ENCODE measurements around the gene TMEM266.
"Not testable (repeated sequence)": the region's sequence is repeated elsewhere in the genome, so short reads cannot be mapped to it uniquely, and the experiment has no call there.

TMEM266 gene, protein sequence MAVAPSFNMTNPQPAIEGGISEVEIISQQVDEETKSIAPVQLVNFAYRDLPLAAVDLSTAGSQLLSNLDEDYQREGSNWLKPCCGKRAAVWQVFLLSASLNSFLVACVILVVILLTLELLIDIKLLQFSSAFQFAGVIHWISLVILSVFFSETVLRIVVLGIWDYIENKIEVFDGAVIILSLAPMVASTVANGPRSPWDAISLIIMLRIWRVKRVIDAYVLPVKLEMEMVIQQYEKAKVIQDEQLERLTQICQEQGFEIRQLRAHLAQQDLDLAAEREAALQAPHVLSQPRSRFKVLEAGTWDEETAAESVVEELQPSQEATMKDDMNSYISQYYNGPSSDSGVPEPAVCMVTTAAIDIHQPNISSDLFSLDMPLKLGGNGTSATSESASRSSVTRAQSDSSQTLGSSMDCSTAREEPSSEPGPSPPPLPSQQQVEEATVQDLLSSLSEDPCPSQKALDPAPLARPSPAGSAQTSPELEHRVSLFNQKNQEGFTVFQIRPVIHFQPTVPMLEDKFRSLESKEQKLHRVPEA

DNA sequence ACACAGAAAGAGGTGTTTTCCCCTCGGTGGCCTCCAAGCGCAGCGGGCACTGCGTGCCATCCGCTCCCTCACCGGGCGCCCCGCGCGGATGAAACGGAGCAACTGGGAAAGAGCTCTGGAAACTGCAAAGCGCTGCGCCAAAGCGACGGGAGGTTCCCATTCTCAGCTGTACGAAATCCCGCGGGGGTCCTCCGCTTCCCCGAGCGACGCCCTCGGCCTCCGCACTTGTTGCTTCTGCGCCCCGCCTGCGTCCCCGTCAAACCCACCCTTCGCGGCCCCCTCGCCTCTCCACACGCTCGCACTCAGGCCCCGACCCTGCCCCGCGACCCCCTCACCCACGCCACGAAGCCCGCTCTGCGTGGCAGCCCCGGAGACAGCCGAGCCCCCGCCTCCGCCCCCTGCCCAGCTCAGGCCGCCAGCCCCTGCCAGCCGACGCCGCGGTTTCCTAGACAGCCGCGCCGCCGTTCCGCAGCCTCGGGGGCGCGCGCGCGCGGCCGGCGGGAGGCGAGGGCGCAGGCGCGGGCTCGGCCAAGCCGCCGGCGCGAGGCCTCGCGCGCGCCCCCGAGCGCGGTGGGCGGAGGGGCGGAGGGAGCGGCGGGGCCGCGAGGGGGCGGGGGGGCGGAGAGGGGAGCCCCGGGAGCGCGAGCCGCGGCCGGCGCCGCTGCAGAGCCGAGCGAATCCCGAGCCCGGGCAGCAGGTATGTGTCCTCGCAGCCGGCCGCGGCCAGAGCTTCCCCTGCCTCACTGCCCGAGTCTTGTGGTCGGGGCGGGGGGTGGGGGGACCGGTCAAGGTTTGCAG, at the start of gene TMEM266:
Gene TMEM266 (plus strand): TSS at position 666 of the 798 bp plus-strand sequence. CDS start 74,279 bp downstream, outside the sequence.
- DNase-seq, result peak; percentile 81

DNA sequence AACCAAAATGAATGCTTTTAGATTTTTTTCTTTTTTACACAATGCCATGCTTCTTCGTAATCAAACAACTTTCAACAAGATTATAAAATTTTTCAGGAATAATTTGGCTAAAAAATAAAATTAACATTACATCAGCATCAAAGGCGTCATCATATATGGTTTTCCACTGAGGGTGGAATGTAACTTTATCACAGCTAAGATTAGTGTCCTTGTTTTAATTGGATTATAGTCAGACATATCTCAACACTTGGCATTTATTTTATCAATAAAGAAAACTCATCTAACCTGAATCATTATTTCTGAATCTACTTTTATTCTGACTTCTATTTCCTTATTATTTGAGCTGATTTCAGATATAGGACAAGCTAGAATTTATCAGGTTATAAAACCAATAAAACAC, 49.2 kb upstream of the TMEM266 start:
- no peak for DNase-seq

DNA sequence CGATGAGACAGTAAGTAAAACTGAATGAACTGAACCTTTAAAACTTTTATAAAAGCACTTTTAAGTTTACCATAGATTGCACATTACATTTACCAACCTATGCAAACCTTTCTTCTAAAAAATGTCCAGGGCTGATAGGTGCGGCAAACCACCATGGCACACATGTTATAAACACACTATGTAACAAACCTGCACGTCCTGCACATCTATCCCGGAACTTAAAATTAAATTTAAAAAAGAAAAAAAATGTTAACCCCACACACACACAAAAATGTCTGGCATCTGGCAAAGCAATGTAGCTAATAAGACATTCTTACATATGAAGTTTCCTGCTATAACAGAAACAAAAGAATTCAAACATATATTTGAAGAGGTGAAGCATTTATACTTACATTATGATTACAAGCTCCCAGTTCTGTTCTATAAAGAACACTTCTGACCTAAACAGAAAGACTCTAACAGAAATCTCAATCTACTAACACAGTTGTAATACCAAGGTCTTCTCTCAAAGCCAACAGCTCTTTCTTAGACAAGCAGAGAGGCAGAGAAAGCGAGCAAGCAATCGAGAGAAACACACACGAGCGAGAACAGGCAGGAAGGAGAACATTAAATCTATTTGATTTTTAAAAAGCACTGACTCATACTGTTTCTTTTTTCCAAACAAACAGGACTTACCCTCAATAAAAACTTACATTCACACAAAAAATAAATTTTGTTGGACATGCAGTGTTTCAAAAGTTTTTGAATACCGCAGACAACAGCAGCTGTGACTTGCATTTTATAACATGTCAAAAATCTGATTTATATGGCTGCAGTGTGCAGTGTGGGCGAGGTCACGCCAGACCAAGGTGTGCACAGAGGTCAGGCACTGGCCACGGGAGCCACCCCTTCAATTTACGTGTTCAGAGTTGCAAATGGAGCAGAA, 47.9 kb upstream of the TMEM266 start, which contains the start of gene NRG4:
Gene NRG4 (minus strand): TSS at position 798 of the 925 bp plus-strand sequence. CDS start 1,194 bp downstream, outside the sequence.
- peak; percentile 34 for DNase-seq

DNA sequence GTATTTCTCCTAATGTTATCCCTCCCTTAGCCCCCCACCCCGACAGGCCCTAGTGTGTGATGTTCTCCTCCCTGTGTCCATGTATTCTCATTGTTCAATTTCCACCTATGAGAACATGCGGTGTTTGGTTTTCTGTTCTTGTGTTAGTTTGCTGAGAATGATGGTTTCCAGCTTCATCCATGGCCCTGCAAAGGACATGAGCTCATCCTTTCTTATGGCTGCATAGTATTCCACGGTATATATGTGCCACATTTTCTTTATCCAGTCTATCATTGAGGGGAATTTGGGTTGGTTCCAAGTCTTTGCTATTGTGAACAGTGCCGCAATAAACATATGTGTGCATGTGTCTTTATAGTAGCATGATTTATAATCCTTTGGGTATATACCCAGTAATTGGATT, 46.3 kb upstream of the TMEM266 start:
- DNase-seq, result not testable (repeated sequence)

DNA sequence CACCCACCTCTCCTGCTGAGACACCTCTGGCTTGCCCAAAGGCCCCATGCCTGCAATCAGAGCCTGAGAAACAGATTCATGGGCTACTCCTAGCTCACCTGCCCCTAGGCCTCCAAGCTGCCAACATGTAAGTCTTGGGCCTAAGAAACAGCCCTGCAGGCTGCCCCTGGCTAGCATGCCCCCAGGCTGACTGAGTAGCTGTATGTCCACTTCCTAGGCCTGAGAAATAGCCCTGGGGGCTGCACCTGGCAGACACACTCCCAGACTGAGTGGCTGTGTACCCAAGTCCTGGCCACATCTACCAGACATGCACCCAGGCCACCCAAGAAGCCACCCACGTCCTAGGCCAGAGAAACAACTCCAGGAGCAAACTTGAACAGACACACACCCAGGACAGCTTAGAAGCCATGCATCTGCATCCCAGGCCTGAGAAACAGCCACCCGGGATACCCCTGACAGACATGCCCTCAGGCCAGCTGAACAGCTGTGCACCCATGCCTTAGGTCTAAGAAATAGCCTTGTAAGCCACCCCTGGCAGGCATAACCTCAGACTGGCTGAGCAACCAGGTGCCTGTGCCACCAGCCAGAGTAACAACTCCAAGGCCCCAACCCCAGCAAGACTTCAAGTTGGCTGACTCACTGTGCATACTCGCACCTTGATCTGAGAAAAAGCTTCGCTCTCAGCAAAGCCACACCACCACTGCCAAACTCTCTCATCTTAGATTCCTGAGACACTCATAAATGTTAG, 35.6 kb upstream of the TMEM266 start:
- peak; percentile 48 for DNase-seq

DNA sequence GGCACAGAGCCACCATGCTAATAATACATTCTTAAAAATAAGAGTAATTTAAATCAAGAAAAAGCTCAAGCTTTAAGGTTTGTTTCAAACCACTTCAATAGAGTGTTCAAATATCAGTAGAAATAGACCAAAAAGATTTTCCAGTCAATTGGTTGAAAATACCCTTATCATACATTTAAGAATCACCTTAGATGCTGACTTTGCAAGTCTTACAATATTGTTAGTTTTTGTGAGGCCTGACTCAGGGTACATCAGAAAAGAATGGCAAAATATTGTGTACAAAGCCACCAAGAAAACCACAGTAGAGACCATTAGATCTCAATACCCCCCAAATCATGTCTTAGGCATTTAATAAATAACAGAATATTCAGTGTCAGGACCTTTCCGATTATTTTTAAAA, 27.7 kb upstream of the TMEM266 start:
- no peak for DNase-seq

DNA sequence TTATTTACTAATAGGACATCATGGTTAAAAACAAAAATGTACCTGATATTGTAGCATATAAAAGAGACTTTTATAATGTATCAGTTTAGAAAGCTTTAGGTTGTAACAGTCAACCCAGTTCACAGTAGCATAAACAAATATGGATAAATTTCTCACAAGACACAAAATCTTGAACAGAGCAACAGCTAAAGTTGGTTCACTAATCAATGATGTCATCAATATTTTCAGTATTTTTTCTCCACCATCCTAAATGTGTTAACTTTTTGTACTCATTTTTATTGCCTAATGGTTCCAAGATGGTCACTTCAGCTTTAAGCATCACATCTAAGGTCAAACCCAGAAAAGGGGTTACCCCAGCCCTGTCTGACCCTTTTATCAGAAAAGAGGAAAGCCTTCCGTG, 26.3 kb upstream of the TMEM266 start:
- DNase-seq, result no peak

DNA sequence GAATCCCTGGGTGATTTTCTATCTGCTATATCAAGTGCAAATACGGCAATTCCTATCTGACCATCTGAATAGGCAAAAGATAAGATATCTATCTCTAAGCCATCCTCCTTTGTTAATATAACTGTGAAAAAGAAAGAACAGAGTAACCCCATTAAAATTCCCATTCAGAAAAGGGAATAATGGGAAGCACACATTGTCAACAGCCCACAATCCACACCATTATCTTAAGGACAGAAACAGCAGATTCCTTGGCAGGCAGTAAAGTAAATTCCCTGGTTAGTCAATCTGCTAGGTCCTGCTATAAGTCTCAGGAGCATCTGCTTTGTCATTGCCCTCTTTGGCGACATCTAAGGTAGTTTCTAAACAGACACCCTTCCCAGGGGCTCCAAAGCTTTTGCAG, 25.7 kb upstream of the TMEM266 start:
- no peak for DNase-seq

DNA sequence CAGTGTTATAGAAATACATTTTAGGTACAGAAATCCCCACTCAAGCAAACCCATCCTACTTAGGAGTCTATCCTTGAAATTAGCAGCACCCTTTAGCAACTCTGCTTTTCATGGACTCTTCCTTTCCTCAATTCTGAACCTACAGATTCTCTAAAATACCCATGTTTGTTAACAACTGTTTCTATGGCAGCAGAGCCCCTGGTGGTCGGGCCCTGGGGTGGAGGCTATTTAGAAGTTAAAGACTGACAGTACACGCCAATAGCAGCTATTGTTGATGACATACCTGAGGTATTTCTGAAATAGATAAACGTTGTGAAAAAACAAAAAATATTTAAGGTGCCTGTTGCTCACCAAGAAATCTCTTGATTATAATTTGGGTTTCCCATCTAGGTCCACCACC, 24.2 kb upstream of the TMEM266 start:
- DNase-seq, result no peak

DNA sequence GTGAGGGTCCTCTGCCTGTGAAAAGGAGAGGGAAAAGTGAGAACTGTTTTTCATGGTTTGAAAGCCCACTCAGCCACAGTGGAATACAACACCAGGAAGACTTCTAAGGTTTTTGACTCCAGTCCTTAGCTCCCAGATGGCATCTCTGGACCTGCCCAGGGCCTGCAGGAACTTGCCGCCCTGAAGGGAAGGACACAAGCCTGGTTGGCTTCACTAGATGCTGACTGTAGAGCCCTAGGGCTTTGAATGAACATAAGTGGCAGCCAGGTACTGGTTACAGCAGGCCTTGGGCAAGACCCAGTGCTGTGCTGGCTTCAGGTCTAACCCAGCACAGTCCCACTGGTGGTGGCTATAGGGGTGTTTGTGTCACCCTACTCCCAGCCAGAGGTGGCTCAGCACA, 21.3 kb upstream of the TMEM266 start:
- DNase-seq, result no peak

DNA sequence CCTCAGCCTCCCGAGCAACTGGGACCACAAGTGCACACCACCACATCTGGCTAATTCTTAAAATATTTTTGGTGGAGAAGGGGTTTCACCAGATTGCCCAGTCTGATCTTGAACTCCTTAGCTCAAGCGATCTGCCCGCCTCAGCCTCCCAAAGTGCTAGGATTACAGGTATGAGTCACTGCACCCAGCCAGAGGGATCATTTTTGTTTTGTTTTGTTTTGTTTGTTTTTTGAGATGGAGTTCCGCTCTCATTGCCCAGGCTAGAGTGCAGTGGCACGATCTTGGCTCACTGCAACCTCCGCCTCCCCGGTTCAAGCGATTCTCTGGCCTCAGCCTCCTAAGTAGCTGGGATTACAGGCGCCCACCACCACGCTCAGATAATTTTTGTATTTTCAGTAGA, 5.6 kb upstream of the TMEM266 start:
- not testable (repeated sequence) for DNase-seq

DNA sequence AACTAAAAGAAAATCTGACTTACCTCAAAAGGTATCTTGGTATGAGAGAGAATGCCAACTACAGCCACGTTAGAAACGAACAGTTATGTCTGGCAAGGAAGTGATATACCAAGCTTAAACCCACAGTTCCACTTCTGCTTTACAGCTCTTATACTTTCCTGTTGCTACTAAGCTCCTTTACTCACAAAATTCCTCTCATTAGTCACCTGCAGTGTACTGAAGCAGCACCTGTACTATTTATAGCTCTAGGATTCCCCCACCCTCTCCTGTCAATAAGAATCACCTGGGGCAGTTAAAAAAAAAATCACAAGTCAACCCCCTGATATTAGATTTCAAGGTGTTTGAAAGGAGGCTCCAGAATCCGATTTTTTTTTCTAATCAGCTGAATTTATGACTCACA, 2.9 kb upstream of the TMEM266 start:
- no peak for DNase-seq

DNA sequence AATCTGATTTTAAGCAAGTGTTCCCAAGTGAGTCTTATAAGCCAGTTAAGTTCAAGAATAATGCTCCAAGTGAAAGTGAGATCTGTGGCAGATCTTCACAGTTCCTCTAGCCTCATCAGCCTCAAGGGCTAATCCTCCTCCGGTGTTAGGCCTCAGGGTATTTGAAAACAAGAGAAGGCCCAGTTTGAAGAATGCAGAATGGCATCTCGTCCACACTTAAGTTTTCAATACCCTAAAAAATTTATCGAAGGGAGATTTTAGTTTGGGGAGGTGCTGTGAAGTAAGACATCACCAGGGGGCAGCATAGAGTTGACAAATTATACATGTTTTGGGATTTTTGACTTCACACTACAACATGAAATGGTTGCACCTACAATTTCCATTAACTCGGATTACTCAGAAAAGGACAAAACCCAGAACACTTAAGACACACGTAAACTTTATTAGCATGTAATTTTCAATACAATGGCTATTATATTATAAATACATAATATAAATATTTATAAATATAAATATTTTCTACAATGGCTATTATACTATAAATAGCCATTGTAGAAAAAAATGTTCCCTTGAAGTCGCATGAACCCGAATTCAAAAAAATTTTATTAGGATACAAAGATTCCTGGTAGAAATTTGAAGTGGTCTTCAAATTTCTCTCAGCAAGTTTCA, 2.3 kb upstream of the TMEM266 start:
- no peak for DNase-seq

DNA sequence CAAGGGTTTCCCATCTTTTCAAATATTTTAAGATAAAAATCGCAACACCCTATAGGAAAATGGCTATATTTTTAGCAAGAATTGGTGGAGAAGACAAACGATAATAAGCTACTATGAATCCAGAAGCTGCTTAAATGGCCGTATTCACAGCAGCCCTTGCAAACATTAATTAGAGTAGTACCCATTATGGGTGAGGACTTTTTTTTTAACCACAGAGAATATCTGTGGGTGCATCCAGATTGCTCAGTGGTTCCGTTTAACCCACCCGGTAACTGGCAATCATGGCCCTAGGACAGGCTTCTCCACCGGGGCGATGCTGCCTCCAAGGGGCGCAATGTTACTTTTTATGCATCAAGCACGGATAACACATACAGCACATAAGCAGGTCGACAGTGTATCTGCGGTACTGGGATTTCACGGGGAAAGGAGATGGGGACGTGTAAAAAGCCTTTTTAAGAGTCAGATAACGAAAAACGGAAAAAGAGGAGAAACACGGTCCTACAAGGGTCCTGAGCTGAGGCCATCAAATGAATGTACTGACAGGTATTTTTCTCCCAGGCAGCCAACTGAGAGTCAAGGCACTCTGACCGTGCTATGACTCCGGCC, 968 bp upstream of the TMEM266 start:
- peak; percentile 60 for DNase-seq

DNA sequence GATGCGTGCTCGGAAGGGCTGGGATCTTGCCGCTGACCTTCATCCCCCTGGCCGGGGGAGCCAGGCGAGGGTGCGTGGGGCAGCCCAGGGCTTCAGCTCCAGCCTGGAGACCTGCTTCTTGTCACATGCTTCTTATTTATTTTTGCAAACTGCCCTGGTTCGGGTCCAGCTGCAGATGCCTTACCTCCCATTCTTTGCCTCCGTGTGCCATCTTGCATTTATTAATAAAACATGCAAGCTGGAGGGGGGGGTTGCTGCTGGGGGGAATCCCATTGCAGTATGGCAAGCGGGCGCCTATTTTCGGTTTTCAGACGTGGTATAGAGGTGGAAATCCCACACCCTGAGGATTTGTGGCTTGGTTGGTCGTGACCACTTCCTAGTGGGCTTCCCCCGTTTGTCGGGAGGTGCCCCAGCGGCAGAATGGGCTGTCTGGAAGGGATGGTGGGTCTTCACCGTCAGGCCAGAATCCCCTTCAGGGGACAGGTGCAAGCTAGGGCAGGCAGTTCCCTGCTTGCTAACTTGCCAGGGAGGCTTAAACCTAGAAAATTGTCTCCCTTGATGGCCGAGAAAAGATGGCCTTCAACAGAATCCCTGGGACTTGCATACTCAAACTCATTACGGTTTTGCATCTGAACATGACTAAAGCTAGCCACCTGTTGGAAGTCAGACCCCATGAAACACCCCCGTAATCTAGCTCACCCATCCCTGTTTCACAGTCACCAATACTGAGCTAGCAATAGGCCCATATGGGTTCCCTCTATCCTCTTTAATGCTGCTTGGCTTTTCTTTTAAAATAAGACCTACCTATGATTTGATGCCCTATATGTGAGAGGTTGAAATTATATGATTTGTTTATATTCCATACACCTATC, 569 bp downstream of the TMEM266 start:
- no peak for DNase-seq

DNA sequence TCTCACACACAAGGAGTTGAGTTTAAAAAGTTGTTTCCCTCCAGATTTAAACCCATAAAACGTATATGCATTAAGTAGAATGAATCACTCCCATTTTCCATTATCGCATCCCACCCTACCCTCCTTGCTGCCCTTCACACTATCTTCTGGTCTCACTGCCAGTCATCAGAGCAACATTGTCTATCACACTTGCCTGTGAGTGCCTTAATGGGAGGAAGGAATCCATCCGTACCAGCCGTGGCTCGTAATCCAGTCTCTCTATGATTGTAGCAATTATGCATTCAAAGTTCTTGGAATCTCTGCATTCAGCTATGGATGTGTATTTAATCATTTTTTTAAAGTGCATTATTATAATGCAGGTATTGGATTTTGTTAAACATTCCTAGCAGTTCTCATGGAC, 1.9 kb downstream of the TMEM266 start:
- no peak for DNase-seq

DNA sequence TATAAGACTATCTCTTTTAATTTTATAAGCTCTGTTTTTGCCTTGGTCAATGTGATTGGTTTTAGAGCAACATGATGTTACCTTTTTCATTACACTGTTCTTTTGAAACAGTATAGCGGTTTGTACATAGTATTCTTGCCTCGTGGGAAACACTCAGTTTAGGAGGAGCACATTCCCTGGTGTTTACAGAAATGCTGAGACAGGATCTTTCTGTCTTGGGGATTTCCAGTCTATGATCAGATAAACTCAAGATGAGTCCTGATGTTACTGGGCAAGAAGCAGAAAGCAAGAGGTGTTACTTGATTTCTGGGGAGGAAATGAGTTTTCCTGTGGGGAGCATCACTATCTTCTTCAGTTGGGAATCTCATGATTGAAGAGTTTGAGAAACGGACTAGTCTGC, 2.5 kb downstream of the TMEM266 start:
- DNase-seq, result no peak

DNA sequence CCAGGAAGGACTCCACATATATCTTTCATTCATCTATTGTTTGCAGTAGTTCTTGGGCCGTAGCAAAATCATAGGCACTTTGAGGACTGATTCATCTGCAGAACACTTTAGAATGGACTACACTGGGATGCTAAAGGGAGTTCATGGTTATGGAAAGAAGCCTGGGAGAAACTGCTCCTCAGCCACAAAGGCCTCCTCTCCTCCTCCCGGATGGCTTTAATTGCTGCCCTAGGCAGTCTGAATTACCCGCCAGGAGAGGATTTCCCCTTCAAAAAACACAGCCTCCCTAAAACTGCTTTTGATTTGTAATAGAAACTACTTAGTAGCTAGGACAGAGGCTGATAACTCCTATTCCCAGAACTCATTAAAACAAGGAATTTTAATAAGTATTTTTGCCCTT, 4.6 kb downstream of the TMEM266 start:
- DNase-seq, result no peak

DNA sequence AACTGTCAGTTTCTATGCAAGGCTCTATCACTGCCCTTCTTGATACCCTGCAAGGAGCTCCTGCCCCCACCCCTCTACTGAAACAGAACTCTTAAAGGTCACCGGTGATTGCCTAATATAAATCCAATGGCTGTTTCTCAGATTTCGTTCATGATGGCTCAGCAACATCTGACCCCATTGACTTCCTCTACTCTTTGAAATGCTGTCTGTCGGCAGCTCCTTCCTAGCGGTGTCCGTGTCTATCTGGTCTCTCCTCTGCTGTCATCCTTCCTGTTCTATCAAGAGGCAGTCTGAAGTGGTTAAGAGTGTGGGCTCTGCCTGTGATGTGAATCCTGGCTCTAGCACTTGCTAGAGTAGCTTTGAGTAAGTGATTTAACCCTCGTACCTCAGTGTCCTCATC, 5.5 kb downstream of the TMEM266 start:
- DNase-seq, result no peak

DNA sequence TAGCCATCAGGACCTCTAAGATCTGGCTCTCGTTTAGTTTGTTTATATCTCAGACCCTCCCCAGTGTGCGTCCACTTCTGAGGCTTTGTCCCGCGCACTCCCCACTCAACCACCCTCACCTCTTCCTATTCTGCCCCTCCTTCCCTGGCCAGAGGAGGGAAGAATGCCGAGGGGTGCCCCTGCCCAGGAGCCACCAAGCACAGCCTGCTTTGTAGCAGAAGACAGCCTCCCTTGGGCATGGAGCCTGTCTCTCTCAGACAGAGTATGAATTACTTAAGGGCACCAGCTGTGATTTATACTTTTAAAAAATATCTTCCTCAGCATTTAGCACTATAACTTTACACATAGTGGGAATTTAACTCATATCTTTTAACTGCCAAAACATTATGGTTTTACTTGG, 6.0 kb downstream of the TMEM266 start:
- no peak for DNase-seq

All from islet precursor cell (in vitro differentiated cells).